ENCODE data around the gene NXPH3.

The NXPH3 gene

GRCh38 chr17:49576088-49576916, 631 bp downstream of the NXPH3 start:
- no peak for DNase-seq

DNA sequence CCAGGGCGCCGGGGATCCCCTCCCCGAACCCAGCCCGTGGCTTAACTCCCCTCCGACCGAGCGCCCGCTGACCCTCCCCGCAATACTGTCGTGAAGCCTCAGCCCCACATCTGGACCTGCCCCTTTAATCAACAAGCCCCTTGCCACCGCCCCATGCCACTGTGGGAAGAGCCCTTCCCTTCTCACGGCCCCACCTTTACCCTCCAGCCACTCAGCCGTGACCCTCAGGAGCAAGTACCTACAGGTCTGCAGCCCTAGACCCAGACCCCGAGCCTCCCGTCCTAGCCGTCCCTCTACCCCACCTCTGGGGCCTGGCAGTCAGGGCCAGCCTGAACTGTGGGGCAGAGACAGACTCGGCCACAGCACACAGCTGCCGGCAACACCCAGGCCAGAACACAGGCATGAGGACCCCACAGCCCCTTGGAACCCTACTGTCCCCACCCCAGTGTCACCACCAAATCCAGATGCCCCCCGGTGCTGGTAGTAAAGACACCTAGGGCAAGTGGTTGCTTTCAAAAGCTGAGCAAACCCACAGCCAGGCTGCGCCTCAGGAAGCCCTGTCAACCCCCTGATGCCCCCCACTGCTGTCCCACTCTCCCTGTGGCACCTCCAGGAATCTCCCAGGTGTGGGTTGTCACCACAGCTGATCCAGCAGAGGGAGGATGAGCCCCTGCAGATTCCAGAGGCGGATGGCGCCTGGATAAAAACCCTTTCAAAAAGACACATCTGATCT, 1.4 kb downstream of the NXPH3 start:
- no peak for DNase-seq

DNA sequence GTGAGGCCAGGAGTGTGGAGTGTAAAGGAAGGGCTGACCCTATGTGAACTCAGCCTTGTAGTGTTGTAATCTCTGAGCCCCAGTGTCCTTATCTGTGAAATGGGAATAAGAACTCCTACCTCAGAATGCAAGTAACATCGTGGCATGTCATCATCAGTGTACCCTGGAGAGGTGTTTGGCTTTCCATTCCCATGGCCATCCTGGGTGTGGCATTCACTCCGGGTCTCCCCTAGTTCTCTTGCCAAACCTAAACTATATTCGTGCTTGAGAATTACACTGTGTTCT, 1.9 kb downstream of the NXPH3 start:
- no peak for DNase-seq

GRCh38 chr17:49577963-49578362, 2.3 kb downstream of the NXPH3 start:
- DNase-seq = no peak

DNA sequence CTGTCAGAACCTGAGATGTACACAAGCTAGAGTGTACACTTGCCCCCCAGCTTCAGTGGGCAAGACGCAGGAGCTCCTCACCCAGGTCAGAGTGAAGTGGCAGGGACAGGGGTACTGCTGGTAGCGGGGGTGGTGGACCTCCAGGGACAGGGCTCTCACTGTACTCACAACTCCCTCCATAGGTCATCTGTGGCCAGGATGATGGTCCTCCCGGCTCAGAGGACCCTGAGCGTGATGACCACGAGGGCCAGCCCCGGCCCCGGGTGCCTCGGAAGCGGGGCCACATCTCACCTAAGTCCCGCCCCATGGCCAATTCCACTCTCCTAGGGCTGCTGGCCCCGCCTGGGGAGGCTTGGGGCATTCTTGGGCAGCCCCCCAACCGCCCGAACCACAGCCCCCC, 2.7 kb downstream of the NXPH3 start:
- no peak for DNase-seq

GRCh38 chr17:49578952-49579500, 3.4 kb downstream of the NXPH3 start:
- DNase-seq = no peak

DNA sequence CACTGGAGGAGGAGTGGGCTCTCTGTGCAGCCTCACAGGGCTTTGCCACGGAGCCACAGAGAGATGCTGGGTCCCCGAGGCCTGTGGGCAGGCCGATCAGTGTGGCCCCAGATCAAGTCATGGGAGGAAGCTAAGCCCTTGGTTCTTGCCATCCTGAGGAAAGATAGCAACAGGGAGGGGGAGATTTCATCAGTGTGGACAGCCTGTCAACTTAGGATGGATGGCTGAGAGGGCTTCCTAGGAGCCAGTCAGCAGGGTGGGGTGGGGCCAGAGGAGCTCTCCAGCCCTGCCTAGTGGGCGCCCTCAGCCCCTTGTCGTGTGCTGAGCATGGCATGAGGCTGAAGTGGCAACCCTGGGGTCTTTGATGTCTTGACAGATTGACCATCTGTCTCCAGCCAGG, 3.9 kb downstream of the NXPH3 start:
- no peak for DNase-seq

DNA sequence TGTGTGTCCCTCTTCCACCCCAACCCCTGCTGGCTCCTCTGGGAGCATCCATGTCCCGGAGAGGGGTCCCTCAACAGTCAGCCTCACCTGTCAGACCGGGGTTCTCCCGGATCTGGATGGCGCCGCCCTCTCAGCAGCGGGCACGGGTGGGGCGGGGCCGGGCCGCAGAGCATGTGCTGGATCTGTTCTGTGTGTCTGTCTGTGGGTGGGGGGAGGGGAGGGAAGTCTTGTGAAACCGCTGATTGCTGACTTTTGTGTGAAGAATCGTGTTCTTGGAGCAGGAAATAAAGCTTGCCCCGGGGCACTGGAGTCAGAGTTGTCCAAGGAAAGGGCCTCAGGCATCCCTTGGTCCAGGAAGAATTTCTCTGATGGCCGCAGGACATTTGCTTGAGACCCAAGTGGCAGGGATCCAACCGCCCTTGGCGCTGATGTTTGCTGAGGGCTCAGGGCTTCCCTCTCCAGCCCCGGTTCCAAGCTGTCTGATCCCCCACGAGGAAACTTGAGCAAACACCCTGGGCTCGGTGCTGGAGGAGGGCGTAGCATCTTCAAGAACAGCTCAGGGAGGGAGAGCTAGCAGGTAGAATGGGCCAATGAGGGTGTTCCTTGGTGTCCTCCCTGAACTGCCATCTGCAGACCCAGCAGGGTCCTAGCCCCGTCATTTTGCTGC, 4.5 kb downstream of the NXPH3 start:
- no peak for DNase-seq

DNA sequence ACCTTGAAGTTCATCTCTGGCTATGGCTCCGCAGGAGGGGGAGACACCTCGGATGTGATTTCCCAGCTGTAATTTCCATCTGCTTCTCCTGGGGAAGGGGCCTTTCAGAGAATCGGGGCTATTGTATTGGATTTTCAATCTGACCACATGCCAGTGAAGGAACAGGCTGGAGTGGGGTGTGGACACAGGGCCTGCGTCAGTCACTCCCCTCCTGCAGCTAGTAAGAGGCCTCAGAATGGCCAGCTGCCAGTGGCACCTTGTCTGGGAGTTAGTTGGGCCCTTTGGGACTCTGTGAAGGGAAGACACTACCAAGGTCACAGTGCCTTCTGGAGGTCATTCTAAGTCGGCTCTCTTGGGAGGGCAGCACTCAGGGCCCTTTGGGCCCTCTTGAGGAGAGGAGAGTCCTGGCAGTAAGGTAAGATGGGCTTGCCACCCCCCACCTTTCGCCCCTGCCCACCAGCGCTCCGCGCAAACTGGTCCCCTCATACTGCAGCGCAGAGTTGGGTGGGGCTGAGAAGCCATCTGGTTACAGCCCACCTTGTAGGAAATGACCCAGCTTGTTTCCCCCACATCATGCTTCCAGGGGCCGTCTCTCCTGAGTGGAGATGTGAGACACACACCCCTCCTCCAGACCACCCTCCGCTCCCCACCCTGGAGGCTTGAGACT, 5.4 kb downstream of the NXPH3 start:
- DNase-seq = no peak

GRCh38 chr17:49581648-49581998, 6.0 kb downstream of the NXPH3 start:
- DNase-seq = no peak

DNA sequence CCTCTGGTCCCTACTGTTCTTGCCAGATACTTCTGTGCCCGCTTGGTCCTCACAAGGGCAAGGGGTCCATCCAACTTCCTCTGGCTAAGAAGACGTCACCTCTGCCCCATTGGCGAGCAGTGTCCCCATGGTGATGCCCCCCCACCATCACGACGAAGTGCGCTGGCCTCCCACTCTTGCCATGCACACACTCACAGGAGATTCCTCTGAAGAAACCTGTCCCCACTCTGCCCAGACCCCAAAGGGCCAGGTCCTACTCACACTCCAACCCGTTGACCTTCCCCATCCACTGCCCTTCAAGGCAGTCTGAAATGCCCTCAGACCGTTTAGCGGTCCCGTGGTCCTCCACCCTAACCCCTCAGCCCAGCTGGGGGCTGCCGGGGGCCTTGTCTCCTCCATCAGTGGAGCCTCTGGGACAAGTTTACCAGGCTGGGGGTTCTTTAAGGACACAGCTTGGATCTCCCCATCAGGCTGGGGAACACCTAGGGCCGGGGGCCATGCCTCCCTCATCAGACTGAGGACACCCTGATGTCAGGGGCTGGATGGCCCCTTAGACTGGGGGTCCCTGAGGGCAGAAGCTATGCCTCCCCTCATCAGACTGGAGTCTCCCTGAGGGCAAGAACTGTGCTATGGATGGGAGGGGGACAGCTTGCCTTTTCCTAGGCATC, 6.5 kb downstream of the NXPH3 start:
- no peak for DNase-seq

- DNase-seq = no peak
These were observed 7.1 kb downstream of the NXPH3 start for GRCh38 chr17:49582789-49583188.

DNA sequence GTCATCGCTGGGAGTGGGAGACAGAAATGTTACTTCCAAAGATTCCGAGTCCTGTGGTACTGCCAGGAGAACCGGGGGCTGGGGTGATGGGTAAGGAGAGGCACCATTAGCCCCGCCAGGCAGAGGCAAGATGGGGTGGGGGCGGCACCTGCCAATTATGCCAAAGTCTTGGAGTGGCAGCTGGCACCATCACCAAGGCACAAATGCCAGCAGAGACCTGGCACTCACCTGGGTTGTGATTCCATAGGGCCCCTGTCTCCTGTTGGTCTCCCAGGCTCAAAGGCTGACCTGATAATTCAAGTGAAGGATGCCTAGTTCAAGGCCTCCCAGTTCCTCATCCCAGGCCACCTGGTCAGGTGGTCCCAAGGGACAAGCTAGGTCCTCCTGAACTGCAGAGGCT, 7.6 kb downstream of the NXPH3 start:
- DNase-seq = no peak

GRCh38 chr17:49583889-49584288, 8.2 kb downstream of the NXPH3 start:
- DNase-seq = no peak

DNA sequence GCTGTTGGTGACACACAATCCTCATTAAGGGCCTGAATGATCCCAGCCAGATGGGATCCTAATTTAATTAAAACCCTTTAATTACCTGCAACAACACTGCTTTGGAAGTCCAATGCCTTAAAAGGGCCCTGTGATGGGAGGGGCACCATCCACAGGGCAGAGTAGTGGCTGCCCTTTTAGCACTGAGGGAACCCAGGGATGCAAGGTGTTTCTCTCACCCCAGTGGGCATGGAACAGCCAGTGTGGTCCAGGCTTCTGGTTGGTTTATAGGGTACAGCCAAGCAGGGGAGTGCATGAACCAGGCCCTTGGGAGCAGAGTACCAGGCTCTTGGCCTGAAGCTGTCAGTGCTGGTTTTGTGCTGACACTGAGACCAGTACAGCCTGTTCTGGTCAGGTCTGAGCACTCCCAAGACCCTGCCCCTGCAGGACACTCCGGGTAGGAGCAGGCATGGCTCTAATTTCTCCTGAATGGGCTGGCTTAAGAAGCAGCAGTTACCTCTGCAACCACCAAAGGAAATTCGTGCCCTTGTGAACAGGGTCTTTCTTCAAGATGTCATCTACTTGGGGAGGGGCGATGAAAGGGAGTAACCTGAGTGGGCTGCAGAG, 9.9 kb downstream of the NXPH3 start:
- DNase-seq = no peak

- DNase-seq = no peak
These were observed 11.8 kb downstream of the NXPH3 start for GRCh38 chr17:49587366-49588073.

- no peak for DNase-seq
These were observed 12.6 kb downstream of the NXPH3 start for GRCh38 chr17:49588312-49588711.

GRCh38 chr17:49588726-49589576, 13.3 kb downstream of the NXPH3 start:
- no peak for DNase-seq

GRCh38 chr17:49589577-49589927, 13.9 kb downstream of the NXPH3 start:
- DNase-seq = no peak

DNA sequence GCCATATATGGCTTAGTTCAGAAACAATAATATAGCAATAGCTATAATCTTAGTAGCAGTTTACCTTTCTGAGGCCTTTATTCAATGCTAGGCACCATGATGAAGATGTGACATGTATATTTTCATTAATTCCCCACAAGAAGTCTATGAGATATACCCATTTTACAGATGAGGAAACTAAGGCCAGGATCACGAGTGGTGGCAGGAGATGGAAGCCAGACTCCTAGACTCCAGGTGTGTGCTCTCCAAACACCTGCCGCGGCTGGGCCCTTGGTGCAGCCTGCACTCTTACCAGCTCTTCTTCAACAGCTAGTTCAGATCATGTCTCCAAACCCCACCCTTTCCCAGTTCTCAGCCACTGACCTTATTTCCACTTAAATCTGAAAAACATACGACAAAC, 15.2 kb downstream of the NXPH3 start:
- no peak for DNase-seq

DNA sequence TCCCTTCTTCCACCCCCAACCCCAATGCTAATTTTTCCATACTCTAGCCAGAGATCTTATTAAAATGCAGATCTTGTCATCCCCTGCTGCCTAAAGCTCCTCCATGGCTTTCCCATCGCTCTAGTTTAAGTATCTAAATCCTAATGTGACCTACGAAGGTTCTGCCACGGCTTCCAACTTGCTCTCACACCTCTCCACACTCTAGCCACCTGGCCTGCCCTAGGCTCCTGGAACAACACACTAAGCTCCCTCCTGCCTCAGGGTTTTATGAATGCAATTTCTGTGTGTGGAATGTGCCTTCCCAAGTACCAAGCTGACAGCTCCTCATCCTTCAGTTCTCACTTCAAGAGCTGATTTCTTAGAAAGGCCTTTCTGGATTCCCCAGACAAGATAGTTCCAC, 16.6 kb downstream of the NXPH3 start:
- DNase-seq = no peak

Data from activated CD4-positive, alpha-beta T cell treated with anti-CD3 and anti-CD28 coated beads for 4 hours (primary cell).